ENCODE data around the gene SLC35B1. TPM values are rescaled to one million over a fixed set of nuclear protein-coding genes. Genes with fewer than 3 reads are reported as not detected.

SLC35B1 gene
- total RNA-seq, 1 experiment from 2014 or later = 99.6 TPM

DNA sequence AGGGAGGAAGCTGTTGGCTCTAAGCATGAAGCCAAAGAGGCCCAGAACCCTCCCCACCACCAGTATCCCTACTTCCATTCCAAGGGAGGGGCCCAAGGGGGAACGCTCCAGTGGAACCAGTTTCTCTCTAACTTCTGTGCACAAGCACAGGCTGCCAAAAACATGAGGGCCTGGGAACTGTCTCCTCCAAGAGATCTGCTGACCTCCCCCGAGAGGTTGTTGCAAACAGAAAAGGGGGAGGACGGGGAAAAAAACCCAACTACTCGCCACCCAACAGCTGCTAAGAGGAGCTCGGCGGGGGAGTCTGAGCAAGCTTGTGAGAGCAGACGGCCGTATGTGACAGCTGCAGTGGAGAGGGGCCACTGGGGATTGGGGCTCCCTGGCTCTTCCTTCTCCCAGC lies 15.7 kb upstream of the SLC35B1 start:
- DNase-seq (ENCODE audit: unreplicated experiment) = no peak
- Mint-ChIP-seq H3K4me1 (ENCODE audit: insufficient read depth, unreplicated experiment) (no peaks in the 10 kb centered on the region), H3K27ac (ENCODE audit: low read depth, unreplicated experiment) (no peak overlapping the region), H3K4me3 (ENCODE audit: unreplicated experiment) (no peak overlapping the region), H3K36me3 (ENCODE audit: insufficient read depth, unreplicated experiment) (no peaks in the 10 kb centered on the region), H3K27me3 (ENCODE audit: insufficient read depth, unreplicated experiment) (no peaks in the 10 kb centered on the region), H3K9me3 (ENCODE audit: unreplicated experiment) (no peaks in the 10 kb centered on the region)
- CTCF ChIA-PET = interaction anchor here (1.0 kb wide), 1 partner anchor 15 kb away, joined by 5 read pairs; no protein-coding TSS in a partner anchor
- TF ChIP-seq, protein P1, sequence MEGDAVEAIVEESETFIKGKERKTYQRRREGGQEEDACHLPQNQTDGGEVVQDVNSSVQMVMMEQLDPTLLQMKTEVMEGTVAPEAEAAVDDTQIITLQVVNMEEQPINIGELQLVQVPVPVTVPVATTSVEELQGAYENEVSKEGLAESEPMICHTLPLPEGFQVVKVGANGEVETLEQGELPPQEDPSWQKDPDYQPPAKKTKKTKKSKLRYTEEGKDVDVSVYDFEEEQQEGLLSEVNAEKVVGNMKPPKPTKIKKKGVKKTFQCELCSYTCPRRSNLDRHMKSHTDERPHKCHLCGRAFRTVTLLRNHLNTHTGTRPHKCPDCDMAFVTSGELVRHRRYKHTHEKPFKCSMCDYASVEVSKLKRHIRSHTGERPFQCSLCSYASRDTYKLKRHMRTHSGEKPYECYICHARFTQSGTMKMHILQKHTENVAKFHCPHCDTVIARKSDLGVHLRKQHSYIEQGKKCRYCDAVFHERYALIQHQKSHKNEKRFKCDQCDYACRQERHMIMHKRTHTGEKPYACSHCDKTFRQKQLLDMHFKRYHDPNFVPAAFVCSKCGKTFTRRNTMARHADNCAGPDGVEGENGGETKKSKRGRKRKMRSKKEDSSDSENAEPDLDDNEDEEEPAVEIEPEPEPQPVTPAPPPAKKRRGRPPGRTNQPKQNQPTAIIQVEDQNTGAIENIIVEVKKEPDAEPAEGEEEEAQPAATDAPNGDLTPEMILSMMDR (IDR thresholded peaks at IDR 0.05; ENCODE audit: unreplicated experiment) = no peak
- POLR2A ChIA-PET = no interaction called here
- intact Hi-C loops (cut with micrococcal nuclease) = no loop called here
- no TSS peak for BruUV-seq (replicated peaks)

DNA sequence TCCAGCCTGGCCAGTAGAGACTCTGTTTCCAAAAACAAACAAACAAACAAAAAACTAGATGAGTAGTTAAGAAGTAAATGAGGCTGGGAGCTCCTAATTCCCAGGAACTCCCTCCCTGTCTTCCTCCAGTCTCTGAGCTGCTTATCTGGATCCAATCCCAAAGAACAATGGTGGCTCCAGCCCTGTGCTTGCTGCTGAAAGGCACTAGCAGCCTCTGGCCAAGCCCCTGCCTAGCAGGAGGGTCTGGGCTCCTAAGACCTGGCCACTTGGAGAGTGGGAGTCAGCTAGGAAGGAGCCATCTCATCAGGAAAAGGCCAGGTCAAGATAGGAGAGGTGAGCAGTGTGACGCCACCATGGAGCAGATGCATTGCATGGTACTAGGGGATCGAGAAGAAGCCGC lies 14.3 kb upstream of the SLC35B1 start:
- CTCF ChIA-PET = interaction anchor here (0.7 to 1.1 kb wide), 4 partner anchors 9 to 147 kb away, joined by 4 to 7 read pairs (median 5); partner anchors contain the start of gene SLC35B1
- intact Hi-C loops (cut with micrococcal nuclease) = no loop called here
- Mint-ChIP-seq H3K36me3 (ENCODE audit: insufficient read depth, unreplicated experiment) (no peaks in the 10 kb centered on the region), H3K4me1 (ENCODE audit: insufficient read depth, unreplicated experiment) (no peaks in the 10 kb centered on the region), H3K27me3 (ENCODE audit: insufficient read depth, unreplicated experiment) (no peaks in the 10 kb centered on the region), H3K27ac (ENCODE audit: low read depth, unreplicated experiment) (no peak overlapping the region), H3K9me3 (ENCODE audit: unreplicated experiment) (no peaks in the 10 kb centered on the region), H3K4me3 (ENCODE audit: unreplicated experiment) (no peak overlapping the region)
- TF ChIP-seq, protein P1 (IDR thresholded peaks at IDR 0.05; ENCODE audit: unreplicated experiment) = no peak
- BruUV-seq (replicated peaks) = no TSS peak
- POLR2A ChIA-PET = interaction anchor here (0.6 to 4.8 kb wide), 2 partner anchors 13 to 294 kb away, joined by 4 to 23 read pairs; partner anchors contain the start of gene SLC35B1
- no peak for DNase-seq (ENCODE audit: unreplicated experiment)

DNA sequence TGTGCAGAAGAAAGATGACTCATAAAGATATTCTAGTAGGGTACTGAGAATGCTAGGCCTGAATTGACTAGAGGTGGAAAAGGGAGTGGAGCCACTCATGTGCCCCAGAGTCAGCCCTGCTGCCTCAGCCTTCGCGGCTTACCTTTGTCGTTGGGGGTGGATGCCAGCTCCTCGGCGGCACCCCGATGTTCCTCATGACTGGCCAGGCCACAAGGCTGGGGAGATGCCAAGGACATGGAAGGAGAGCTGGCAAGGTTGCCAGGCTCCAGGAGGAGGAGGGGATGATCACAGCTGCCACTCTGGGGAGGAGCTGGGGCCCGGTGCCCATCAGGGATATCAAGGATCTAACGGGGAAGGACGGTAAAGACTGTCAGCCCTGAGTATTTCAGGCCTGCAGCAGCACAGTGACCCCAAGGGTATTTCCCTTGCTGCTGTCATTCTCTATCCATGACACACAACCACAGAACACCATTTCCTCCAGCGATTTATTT lies 9.7 kb upstream of the SLC35B1 start:
- Mint-ChIP-seq H3K27ac (ENCODE audit: low read depth, unreplicated experiment) (no peak overlapping the region), H3K4me1 (ENCODE audit: insufficient read depth, unreplicated experiment) (no peaks in the 10 kb centered on the region), H3K27me3 (ENCODE audit: insufficient read depth, unreplicated experiment) (no peaks in the 10 kb centered on the region), H3K36me3 (ENCODE audit: insufficient read depth, unreplicated experiment) (peaks cover 8% of the 10 kb centered on the region), H3K9me3 (ENCODE audit: unreplicated experiment) (no peaks in the 10 kb centered on the region), H3K4me3 (ENCODE audit: unreplicated experiment) (no peak overlapping the region)
- no peak for DNase-seq (ENCODE audit: unreplicated experiment)
- BruUV-seq (replicated peaks) = no TSS peak
- intact Hi-C loops (cut with micrococcal nuclease) = no loop called here
- ChIA-PET CTCF (interaction anchor here (1.2 to 2.1 kb wide), 2 partner anchors 9 to 21 kb away, joined by 3 to 8 read pairs; partner anchors contain the start of gene SLC35B1), POLR2A (no interaction called here)
- TF ChIP-seq, protein P1 (IDR thresholded peaks at IDR 0.05; ENCODE audit: unreplicated experiment) = no peak

DNA sequence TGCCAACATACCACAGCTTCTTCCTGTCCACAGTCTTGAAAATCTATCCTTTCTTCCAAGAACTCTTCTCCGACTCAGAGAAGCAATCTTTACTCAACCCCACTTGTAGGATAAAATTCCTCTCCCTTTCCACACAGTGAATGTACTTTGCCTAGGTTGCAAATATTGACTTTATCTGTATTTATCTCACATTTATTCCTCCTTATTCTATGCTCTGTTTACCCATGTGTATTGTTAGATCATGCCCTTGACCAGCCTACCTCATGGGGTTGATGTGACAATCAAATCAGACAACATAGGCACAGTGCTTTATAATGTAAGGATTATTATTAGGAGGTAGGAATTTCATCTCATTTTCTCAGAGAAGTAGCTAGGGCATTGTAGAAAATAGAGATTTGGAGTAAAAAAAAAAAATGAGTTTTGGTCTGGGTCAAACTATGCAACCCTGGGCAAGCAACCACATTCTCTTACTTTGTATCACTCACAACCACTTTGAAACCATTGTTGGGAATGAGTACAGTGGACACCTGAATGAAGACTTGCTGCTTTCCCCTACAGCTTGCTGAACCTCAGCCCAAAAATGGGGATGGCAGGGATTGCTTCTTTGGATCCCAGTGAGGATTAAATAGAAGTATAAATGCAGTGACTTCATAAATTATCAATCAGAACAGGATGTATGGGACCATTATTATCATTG lies 9.1 kb upstream of the SLC35B1 start:
- intact Hi-C loops (cut with micrococcal nuclease) = no loop called here
- H3K4me3 Mint-ChIP-seq (ENCODE audit: unreplicated experiment) = no peak overlapping the region
- BruUV-seq (replicated peaks) = no TSS peak
- no peaks in the 10 kb centered on the region for H3K9me3 Mint-ChIP-seq (ENCODE audit: unreplicated experiment)
- POLR2A ChIA-PET = no interaction called here
- CTCF ChIA-PET = interaction anchor here (0.6 to 2.1 kb wide), 3 partner anchors 9 to 168 kb away, joined by 3 to 8 read pairs (median 3); partner anchors contain the start of gene SLC35B1
- no peaks in the 10 kb centered on the region for H3K4me1 Mint-ChIP-seq (ENCODE audit: insufficient read depth, unreplicated experiment)
- no peaks in the 10 kb centered on the region for H3K27me3 Mint-ChIP-seq (ENCODE audit: insufficient read depth, unreplicated experiment)
- H3K27ac Mint-ChIP-seq (ENCODE audit: low read depth, unreplicated experiment) = no peak overlapping the region
- TF ChIP-seq, protein P1 (IDR thresholded peaks at IDR 0.05; ENCODE audit: unreplicated experiment) = no peak
- no peak for DNase-seq (ENCODE audit: unreplicated experiment)
- peaks cover 8% of the 10 kb centered on the region for H3K36me3 Mint-ChIP-seq (ENCODE audit: insufficient read depth, unreplicated experiment)

Measured in MCF 10A (cell line).